Fibroblast of skin of right biceps (primary cell): Measurements from ENCODE around the gene SPANXD.
A peak's percentile ranks its signal among the peaks of the same experiment; 100 is the strongest.
"Not testable (repeated sequence)": the region's sequence is repeated elsewhere in the genome, so short reads cannot be mapped to it uniquely, and the experiment has no call there.

Experiments used
- DNase-seq: peaks from one replicate; pipeline ENCODE4 v3.0.0-alpha.2; 2013

SPANXD gene

GRCh38 chrX:141698639-141699038 is at the start of gene SPANXD:
TSS of gene SPANXD (minus strand) at chrX:141698739. CDS start at chrX:141698405, 334 bp downstream.
- DNase-seq = not testable (repeated sequence)

GRCh38 chrX:141742666-141743065 is 44.1 kb upstream of the SPANXD start:
- DNase-seq = no peak

GRCh38 chrX:141736656-141737055 is 38.1 kb upstream of the SPANXD start:
- DNase-seq = no peak

- DNase-seq = peak; percentile 53
These were observed 34.8 kb upstream of the SPANXD start for GRCh38 chrX:141733371-141733770.

- DNase-seq = peak; percentile 0
These were observed 33.5 kb upstream of the SPANXD start for GRCh38 chrX:141732031-141732430.

GRCh38 chrX:141724186-141724585 is 25.6 kb upstream of the SPANXD start:
- no peak for DNase-seq

GRCh38 chrX:141714680-141715079 is 16.1 kb upstream of the SPANXD start:
- DNase-seq = no peak

- DNase-seq = peak; percentile 0
These were observed 2.5 kb upstream of the SPANXD start for GRCh38 chrX:141701072-141701471.

- DNase-seq = no peak
These were observed 24.6 kb downstream of the SPANXD start for GRCh38 chrX:141673946-141674345.

- no peak for DNase-seq
These were observed 28.9 kb downstream of the SPANXD start for GRCh38 chrX:141669689-141670088.

- no peak for DNase-seq
These were observed 30.2 kb downstream of the SPANXD start for GRCh38 chrX:141668371-141668770.

GRCh38 chrX:141662781-141663180 is 35.8 kb downstream of the SPANXD start:
- no peak for DNase-seq

- DNase-seq = no peak
These were observed 46.3 kb downstream of the SPANXD start for GRCh38 chrX:141652286-141652685.
